ENCODE results near the gene ST3GAL5.

GRCh38 chr2:85864654-85865053 lies 24.1 kb downstream of the ST3GAL5 start:
- TF ChIP-seq CTCF (conservative IDR thresholded peaks at IDR 0.05; ENCODE audit: low read depth, low read length) (no peak), EZH2 (IDR thresholded peaks at IDR 0.05; ENCODE audit: borderline replicate concordance, low read depth, low read length, poor library complexity, severe bottlenecking) (no peak)

All from A673 (cell line).